ENCODE measurements around the gene CAPN13.

CAPN13 gene, protein sequence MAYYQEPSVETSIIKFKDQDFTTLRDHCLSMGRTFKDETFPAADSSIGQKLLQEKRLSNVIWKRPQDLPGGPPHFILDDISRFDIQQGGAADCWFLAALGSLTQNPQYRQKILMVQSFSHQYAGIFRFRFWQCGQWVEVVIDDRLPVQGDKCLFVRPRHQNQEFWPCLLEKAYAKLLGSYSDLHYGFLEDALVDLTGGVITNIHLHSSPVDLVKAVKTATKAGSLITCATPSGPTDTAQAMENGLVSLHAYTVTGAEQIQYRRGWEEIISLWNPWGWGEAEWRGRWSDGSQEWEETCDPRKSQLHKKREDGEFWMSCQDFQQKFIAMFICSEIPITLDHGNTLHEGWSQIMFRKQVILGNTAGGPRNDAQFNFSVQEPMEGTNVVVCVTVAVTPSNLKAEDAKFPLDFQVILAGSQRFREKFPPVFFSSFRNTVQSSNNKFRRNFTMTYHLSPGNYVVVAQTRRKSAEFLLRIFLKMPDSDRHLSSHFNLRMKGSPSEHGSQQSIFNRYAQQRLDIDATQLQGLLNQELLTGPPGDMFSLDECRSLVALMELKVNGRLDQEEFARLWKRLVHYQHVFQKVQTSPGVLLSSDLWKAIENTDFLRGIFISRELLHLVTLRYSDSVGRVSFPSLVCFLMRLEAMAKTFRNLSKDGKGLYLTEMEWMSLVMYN

DNA sequence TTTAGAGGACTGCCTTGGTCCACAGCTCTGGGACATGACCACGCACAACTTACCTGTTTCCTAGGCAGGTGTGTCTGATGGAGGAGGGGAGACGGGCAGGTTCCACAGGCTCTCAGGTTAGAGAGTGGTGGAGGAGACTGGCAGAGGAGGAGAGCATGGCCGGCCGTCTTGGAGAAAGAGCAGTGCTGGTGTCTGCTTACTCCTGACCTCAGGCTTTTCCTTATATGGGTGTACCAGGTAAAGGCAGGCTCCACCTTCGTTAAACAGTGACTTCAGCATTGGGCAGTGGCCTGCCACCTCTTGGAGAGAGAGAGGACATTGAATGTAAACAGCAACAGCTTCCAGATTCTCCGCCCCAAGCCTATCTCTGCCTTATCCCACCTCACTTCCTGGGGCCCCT, at the start of gene CAPN13:
TSS of gene CAPN13 (minus strand) at position 198 of the 400 bp plus-strand sequence. CDS start 20,121 bp downstream, outside the sequence.
- no peak for DNase-seq

DNA sequence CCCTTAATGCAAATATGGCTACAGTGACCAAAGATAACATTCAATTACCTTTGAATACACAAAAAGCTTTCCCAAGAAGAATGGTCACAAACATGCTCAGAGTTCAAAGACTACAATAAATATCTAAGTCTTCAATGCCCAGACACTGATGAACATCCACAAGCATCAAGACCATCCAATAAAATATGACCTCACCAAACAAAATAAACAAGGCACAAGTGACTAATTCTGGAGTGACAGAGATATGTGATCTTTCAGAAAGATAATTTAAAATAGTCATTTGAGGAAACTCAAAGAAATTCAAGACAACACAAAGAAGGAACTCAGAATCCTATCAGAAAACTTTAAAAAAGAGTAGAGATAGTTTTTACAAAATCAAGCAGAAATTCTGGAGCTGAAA, 40.6 kb upstream of the CAPN13 start:
- no peak for DNase-seq

DNA sequence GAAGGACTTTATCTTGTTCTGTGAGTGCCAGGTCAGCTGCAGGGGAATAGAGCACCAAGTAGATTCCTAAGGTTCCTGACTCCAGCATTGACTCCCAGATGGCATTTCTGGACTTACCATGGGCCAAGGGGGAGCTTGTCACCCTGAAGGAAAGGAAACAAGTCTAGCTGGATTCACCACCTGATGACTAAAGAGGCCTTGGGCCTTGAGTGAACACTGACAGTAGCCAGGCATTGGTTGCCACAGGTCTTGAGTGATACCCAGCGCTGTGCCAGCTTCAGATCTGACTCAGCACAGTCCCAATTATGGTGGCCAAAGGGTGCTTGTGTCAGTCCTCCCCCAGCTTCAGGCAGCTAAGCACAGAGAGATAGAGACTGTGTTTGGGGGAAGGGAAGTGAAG, 40.1 kb upstream of the CAPN13 start:
- DNase-seq: no peak

DNA sequence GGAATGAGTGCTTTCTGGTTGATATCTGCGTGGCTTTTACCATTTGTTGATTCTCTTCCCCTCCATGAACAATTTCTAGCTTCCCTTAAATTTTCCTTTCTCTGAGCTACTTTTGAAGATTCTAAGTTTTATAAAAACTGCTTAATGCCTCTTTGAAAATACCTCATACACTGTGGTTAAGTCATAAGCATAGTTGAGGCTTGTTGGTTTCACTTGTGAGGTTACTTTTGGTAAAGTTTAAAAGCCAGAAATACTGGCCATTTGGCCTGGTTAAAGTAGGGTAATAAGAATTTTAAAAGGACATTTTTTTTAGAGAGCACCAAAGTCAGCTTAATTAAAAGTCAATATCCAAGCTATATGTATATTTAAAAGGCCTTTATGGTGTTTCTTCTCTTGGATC, 21.3 kb upstream of the CAPN13 start:
- no peak for DNase-seq

DNA sequence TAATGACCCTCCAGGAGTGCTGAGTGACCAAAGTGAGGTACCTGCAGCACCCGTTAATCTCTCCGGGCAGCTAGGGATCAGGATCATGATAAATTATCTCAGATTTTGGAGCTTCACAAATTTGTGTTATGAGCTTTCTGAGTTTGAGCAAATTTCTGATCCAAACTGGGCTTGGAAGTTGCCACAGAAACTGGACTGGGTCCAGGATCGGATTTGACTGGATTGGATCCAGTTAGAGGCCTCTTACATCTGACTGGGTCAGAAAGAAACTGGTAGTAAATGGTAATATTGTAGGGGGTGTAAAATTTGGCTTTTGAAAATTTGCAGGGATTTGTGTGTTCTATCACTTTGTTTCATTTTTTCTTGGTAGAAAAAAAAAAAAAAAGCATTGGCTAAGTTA, 19.7 kb upstream of the CAPN13 start:
- no peak for DNase-seq

DNA sequence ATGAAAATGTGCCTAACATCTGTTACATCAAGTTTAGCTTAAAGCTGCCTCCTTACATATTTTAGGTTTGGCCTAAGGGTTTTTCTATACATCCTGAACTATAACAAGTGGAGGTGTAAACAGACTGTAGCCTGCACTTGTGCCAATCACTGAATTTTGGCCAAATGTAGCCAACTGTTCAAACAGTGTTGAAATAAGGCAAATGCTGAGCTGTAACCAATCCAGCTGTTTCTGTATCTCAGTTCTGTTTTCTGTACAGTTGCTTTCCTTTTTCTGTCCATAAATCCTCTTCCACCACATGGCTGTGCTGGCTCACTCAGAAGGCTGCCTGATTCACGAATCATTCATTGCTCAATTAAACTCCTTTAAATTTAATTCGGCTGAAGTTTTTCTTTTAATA, 19.2 kb upstream of the CAPN13 start:
- no peak for DNase-seq

DNA sequence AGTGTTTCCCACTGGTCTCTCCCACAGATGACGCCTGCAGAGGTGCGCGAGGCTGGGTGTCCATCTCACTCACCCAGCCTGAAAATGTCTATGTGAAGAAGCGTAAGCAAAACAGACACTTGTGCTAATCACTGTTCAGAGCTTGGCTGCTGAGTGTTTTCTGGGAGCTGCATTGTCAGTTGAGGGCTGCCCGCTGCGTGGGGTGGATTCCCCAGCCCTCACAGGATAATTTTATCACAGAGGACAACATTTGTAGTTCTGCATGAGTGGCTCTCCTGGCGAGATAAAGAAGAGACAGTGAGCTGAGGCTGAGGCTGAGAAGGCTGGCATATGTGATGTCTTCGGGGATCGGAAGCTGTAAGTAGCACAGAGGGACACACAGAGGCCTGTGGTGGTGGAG, 16.2 kb upstream of the CAPN13 start:
- DNase-seq: no peak

DNA sequence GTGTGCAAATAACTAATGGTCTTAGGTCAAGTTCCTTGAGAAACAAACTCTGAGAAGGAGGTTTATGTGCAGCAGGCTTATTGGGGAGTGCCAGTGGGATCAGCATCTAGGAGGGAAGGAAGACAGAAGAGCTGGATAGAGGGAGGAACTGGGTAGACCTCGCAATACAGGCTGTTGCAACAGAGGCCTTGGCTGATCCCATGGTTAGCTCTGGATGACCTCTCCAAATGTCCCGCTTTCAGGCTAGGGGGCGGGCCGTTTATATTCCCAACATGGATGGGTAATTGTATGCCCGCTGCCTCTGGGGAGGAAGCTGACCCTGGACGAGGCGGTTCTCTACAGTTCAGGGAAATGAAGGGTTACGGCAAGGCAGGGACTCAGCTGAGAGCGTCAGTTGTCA, 14.7 kb upstream of the CAPN13 start:
- no peak for DNase-seq

DNA sequence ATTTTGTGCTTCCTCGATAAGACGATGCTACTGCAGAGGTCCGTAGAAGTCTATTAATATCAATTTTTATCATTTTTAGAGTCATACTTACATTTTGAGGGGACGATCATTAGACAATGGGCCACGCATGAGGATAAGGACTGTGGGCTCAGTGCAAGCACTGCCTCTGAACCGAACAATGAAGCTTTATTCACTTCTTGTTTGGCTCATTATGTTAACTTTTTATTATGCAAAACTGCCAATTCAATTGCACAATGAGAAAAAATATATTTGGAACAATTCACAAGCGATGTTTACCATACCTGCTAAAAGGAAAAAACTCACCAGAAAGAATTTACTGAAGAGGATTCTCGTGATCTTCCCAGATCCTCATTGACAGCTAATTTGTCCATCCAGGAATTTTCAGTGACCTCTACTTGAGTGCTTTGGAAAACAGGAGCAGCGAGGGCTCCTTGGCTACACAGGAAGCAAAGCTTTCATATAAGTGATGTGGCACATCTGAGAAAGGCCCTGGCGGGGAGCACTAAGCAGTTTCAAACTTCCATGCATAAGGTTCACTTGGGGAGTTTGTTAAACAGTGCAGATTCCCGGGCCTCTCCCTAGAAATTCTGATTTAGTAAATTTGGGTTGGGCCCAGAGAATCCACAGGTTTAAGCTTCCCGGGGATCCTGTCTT, 13.3 kb upstream of the CAPN13 start:
- DNase-seq: no peak

DNA sequence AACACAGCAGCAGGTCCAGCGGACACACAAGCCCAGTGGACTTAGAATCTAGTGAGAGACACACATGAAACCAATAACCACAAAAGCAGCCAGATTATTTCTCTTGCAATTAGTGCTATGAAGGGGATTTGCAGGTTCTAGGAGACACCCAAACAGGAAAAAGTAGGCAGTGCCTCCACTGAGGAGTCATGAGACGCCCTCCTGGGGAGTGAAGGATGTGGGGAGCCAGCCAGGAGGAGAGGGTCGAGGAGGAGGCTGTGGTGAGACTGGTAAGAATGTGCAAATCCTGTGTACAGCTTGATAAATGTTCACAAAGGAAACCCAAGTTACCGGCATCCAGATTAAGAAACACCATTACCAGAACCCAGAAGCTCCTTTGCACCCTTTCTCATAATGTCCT, 2.7 kb upstream of the CAPN13 start:
- no peak for DNase-seq

DNA sequence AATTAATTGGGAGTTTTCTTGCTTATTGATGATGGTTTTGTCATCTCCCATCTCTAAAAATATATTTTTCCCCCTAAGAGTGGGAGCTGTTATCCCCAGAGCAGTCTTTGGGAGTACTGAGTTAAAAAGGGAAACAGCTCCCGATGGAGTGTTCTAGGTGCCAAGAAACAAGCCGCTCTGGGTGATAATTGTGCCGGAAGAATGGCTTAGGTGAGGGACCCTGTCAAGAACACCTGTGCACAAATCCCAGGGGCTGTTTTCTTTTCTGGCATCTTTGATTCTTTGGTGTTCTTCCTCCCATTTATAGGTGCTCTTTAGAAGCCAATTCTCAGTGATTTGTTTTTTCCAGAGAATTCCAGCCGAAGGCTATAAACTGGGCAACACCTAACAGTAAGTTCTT, 1.4 kb upstream of the CAPN13 start:
- DNase-seq: no peak

DNA sequence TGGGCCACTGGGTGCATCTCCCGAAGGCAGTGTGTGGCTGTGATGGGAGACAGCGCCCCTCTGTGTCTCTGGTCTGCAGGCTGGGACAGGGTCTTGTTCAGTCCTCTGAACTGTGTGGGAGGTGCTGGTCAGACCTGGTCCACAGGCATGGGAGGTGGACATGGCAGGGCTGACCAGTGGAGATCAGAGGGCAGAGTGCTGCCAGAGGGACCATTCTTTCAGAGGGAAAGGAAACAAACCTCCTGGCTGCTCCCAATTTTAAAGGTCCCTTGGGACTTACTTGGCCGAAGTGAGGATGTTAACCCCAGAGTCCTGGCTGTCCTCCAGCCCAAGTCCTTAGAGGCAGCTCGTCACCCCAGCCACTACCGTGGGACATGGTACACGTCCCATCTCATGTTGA, 4.0 kb downstream of the CAPN13 start:
- no peak for DNase-seq

DNA sequence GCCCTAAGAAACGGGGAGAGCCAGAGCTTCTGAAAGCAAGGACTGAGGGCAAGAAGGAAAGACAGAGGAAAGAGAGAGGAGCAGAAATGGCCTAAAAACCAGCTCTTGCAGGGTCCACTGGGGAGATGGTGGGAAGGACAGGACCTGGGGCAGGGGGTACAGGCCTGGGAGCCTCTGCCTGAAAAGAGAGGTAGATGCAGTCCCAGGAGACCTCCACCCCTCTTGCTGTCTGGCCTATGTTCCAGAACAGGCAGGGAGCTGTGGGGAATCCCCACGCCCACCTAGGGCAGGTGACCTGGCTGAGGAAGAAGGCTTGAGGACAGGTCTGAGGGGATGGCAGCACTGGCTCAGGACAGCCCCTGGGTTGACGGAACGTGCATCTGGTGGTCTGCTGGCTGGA, 4.6 kb downstream of the CAPN13 start:
- DNase-seq: no peak

DNA sequence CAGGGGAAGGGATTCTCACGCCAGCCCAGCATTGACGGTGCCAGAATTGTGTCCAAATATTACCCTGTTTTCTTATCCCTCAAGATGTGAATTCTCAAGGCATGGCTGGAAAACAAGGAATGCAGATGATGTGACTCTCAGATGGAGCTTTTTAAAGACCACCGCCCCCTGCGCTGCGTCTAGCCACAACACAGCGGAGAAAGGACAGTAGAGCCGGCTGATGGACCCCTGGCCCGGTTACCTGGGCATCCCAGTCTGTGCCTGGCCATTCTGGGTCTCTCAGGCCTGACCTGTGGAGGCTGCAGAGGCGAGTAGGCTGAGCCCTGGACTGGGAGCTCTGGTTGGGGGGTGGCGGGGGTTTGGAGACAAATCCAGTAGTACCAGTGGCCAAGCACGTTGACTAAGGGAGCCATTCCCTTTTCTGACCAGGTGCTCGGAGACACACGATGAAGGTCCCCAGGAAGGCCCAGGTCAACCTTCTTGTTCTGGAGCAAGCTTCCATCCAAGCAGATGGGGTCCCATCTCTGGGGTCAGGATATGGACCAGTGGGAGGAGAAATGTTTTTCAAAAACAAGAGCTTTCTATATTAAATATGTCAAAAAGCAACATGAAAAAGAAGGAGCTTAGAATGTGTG, 5.3 kb downstream of the CAPN13 start:
- DNase-seq: no peak

DNA sequence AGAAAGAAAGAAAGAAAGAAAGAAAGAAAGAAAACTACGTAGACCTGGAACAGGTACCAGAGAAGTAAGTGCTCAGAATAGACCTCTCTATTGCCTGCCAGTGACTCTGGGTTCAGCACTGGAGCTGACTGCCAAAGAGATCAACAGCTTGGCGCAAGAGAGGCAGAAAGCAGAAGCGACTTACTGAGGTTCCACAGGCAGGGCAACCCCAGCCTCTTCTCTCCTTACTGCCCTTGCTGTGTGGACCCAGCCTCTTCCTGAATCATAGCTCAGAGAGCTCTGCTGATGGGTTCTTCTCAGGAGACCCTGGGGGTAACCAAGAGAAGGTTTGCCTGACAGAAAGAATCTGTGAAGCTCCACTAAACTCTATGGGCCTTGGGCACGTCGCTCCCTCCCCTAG, 7.1 kb downstream of the CAPN13 start:
- no peak for DNase-seq

DNA sequence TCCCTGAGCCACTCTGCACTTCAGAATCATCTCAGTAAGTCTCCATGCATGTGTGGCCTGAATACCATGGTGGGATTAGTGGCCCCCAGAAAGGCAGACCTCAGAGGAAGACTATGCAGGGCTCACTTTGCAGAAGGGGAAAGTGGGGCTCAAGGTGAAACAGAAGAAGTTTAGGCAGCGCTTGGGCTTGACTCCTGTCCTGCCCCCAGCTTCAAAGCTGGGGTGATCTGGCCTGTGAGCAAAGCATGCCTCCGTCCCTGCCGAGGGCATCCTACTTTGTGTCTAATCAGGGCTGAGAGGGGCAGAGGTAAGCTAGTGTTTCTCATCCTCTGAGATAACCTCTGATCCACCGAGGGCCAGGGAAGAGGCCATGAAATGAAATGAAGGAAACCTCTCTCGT, 7.9 kb downstream of the CAPN13 start:
- DNase-seq: no peak

DNA sequence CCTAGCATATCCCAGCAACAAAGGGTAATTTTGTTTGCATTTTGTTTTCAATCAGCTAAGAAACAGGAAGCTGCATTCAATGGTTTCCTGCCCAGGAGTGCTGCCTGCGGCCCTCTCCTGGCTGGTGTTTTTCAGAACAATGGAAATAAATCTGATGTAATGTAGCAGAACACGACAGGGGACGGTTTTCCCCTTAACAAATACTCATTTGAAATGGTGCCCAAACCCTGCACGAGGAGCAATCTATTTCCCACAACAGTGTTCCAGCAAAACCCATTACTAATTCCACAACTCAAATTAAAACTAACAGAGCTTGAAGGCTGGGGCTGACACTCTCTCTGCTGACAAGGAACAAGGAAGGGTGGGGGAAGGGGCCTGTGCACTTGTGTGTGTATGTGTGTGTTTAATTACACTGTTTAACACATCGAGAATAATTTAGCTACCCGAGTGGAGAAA, 8.7 kb downstream of the CAPN13 start:
- no peak for DNase-seq

DNA sequence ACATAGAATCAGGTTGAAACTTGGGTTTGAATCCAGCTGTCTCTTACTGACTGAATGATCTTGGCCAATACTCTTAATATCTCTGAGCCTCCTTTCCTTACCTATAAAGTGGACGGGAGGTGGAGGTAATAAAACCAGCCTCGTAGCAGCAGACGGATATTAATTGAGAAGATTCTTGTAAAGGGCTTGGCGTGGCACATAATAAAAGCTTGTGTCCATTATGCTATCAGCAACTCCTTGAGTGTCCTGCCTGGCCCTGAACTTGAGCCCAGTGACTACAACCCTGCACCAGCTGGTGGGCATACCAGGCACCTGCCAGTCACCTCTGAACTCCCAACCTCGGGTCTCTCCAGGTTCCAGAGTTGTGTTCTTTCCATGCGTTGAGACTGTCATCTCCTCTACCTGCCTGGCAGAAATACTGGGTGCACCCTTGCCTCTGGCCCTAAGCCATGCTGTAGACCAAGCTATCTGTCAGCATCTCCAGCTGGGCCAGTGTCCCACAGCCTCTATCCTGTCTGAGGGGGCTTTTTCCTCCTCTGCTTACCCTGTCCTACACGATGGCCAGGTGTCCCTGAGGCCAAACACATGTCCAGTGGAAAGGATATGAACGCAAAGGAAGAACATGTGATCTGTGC, 9.7 kb downstream of the CAPN13 start:
- DNase-seq: no peak

DNA sequence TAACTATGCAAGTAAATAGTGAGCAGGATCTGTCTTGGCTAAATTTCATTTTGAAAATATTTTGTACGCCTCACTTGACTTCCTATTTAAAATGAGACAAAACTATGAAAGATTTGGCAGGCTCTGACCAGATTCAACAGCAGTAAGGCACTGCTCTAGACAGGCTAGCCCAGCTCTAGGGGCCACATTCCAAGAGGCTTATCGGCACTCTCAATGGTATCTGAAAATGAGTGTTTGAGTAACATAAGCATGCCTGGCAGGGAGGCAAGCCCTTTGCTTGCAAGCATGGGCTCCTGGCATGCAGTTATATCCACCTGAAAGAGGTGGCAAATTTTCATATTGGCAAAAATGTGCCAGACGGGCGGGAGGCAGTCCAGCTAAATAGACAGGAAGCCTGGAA, 10.5 kb downstream of the CAPN13 start:
- no peak for DNase-seq

DNA sequence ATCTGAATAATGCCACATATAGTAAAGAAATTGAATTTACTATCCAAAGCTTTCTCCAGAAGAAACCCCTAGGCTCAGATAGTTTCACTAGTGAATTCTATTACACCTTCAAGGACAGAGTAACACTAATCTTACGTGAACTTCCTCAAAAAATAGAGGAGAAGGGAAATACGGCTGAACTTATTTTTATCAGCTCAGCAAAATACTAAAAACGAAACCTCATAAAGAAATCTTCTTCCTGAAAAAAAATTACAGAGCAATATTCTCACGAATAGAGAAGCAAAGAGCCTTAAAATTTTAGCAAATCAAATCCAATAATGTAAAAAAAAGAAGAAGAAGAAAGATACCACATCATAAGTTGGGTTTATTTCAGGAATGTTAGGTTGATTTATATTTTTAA, 14.7 kb downstream of the CAPN13 start:
- no peak for DNase-seq

DNA sequence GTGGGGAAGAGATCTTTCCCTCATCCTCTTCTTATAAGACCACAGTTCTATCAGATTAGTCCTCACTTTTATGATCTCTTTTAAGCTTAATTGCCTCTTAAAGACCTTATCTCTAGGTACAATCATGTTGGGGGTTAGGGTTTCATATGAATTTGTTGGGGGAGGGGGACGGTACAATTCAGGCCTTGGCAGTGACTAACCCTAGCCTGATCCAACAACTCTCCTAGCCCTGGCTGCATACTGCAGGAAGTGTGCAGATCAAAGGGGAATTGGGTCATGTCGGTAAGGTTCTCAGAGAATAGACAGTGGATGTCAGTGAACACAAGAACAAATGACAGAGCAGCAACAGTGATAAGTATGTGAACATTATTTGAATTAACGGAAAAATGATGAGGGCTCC, 16.4 kb downstream of the CAPN13 start:
- no peak for DNase-seq

DNA sequence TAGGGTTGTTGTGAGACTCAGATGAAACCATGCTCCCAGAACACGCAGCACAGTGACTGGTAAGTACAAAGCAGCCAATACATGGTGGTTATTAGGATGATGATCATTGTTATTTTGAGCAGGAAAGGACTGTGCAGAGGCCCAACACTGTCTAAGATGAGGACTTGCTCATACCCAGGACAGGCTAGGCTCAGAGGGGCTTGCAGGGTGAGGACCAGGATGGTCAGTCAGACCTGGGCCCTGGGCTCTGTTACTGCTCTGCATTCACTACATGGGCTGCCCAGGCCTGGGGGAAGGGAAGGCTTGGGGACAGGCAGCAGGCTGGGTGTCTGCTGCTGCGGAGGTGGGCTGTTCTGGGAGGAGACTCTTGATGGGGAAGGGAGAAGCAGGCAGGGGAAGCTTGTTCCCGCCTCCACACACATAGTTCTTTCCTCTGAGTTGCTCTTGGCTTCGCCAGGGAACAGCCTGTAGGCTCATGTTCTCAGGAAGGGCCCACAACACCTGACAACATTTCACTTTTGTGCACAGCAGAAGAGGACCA, 17.5 kb downstream of the CAPN13 start:
- no peak for DNase-seq
